GM12873 (cell line): ENCODE results near the gene CELF2.
A peak's percentile ranks its signal among the peaks of the same experiment; 100 is the strongest.

ENCODE experiments used
- TF ChIP-seq, protein P1 (sequence below): IDR thresholded peaks from 2 replicates; pipeline ENCODE4 v1.5.1; 2012; ENCODE audit warnings: low read depth, mild to moderate bottlenecking, moderate library complexity, low read length, control low read depth; ENCODE audit not compliant: insufficient read depth; ENCODE audit errors: missing control alignments

The CELF2 gene

DNA sequence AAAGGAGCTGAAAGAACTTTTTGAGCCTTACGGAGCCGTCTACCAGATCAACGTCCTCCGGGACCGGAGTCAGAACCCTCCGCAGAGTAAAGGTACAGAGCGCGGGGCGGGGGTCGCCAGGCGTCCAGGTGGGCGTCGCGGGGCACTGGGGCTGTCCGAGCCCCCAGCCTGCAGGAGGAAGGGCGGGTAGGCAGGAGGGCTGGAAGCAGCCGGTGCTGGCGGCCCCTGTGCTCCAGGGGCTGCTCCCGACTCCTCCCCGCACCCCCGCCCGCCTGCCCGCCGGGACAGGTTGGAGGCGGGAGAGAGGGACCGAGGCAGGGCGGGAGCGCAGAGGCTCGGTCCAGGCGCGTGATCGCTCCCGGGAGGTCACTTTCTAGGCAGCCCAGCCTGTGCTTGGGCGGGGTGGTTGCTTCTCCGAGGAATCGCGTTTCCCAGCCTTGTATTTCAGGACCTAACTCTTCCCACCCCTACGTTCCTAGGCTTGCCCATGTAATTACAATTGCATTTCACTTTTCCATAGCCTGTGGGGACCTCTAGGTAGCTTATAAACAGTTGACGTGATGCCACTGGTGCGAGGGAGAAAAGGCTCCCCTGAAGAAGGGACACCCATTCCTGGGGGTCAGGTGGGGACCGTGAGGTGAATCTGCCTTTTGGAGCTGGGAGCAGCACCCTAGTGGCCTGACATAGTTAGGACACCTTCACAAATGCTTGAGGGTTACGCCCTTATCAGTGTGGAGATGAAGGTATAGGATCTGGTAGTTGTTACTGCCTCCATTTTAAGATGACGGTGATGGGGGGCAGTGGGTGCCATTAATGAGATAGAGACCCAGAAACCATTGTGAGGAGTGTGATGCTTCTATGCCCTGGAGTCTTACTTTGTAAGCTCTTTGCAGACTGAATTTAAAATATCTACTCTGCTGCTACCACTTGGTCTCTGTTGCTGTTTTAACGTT is 148.2 kb downstream of the CELF2 start:
- TF ChIP-seq, protein P1, sequence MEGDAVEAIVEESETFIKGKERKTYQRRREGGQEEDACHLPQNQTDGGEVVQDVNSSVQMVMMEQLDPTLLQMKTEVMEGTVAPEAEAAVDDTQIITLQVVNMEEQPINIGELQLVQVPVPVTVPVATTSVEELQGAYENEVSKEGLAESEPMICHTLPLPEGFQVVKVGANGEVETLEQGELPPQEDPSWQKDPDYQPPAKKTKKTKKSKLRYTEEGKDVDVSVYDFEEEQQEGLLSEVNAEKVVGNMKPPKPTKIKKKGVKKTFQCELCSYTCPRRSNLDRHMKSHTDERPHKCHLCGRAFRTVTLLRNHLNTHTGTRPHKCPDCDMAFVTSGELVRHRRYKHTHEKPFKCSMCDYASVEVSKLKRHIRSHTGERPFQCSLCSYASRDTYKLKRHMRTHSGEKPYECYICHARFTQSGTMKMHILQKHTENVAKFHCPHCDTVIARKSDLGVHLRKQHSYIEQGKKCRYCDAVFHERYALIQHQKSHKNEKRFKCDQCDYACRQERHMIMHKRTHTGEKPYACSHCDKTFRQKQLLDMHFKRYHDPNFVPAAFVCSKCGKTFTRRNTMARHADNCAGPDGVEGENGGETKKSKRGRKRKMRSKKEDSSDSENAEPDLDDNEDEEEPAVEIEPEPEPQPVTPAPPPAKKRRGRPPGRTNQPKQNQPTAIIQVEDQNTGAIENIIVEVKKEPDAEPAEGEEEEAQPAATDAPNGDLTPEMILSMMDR = peak; percentile 82

DNA sequence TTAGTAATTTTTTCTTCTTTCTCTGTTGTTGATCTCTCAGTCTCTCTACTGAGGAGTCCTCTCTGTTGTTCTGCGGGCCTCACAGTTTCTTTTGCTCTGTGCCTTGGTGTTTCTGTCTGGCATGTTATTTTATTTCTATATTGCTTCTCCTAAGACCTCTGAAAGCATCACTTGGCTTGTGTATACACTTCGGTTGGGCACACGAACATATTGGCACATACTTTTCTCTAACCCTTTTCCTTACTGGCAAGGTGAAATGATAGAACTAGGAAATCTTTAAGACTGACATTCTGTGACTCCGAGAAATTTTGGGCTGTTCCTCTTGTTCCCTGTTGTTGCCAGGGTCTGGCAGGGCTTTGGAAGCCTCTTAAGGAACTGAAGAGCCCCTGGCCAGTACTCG is 148.9 kb downstream of the CELF2 start:
- TF ChIP-seq, protein P1 = no peak

DNA sequence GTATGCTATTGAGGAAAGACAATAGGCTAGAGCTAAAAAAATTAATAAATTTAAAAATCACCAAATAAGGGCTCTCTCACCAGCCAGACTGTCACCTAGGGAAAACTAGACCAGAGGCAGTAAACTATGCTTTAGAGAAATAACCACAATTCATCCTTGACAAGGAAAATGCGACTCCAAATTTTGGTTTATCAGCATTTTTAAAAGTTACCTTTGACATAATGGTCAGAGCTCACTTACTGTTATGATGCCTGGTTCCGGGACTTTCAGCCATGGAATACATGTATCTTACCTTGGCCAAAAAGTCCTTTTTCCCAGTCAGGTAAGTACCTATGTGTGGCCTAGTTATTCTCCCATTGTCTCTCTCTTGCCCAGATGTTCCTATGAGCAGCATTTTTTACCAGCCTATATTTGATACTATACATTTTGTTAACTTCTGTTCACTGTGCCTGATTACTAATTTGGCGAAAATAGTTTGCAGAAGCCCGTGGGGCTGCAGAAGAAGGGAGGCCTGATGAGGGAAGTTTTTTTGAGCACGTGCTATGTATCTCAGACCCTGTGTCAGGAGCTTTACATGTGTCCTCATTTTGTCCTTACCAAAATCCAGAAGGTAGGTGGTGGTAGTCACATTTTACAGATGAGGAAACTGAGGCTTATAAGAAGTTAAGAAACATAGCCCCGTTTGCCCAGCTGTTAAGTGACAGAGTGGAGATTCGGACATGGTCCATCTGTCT is 149.7 kb downstream of the CELF2 start:
- TF ChIP-seq, protein P1 = no peak

DNA sequence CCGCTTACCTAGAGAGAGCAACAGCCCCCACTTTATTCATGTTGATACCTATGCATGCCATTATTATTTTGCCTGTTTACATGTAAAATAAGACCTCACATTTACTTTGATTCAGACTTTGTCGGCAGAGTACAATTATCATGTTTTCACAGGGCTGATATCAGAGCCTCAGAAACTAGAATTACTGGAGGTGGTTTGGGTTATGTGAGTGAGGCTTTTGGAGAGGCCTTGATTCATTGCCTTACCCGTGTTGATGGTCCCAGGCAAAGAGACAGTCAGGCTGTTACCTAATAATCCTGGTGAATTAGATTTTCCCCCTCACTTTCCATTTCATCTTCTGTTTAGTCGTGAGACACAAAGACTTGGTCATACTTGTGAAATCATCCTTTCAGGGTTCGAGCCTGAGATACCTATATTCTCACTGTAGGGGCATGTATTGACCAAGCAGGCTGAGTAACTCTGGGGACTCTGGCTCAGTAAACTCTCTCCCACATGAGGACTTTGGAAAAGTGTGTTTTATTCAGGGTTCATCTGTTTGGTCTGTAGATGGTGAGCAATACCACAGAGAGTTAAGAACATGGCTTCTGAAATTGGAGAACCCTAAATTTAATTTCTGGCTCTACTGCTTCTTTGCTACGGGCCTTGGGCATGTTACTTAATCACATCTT is 150.9 kb downstream of the CELF2 start:
- TF ChIP-seq, protein P1 = no peak

DNA sequence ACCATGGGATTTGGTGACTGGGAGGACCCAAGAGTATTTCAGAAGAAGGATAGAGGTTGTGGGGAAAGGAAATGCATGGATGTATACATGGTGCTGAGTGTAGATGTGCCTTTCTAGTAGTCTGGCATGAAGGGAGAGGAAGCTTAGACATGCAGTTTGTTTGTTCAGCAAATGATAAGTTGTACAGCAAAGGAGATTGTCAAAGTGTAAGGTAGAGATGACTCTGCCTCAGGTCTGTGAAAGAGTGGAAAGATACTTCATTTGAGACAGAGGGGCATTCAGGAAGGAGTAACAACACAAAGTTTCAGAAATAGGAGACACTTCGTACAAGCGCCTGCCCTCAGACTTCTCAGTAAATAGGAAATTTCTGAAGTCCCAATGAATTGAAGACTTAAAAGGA is 152.3 kb downstream of the CELF2 start:
- TF ChIP-seq, protein P1 = no peak

DNA sequence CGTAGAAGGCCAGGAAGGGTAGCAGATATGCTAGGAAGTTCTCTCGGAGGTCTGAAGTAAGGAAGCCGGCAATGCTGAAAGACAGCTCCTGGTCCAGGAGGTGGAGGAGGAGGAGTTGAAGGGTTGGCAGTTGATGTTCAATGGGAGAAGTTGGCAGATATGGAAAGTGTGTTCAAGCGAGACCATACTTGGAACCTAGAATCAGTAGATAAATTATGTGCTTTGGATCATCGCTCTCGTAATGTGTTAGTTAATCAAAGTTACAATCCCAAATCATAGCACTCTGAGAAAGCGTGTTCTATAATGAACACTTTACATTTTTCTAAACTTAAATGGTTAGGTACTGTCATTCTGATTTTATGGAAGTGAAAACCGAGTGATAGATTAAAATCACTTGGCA is 152.9 kb downstream of the CELF2 start:
- TF ChIP-seq, protein P1 = no peak
